Measurements from ENCODE around the gene ERC1.

ERC1 gene

GRCh38 chr12:1398673-1399072 is 407.6 kb downstream of the ERC1 start:
- CTCF ChIA-PET = no interaction called here
- no peak for DNase-seq (ENCODE audit: extremely low spot score)
- POLR2A ChIA-PET = no interaction called here
- no peak for TF ChIP-seq CTCF (IDR thresholded peaks at IDR 0.05; ENCODE audit: control extremely low read depth, extremely low read depth, low read depth, missing control alignments)

GRCh38 chr12:1401891-1402290 is 410.9 kb downstream of the ERC1 start:
- no peak for DNase-seq (ENCODE audit: extremely low spot score)
- ChIA-PET CTCF (interaction anchor here (1.2 kb wide), 1 partner anchor 32 kb away, joined by 6 read pairs; no protein-coding TSS in a partner anchor), POLR2A (no interaction called here)
- no peak for TF ChIP-seq CTCF (IDR thresholded peaks at IDR 0.05; ENCODE audit: control extremely low read depth, extremely low read depth, low read depth, missing control alignments)

GRCh38 chr12:1403417-1403816 is 412.4 kb downstream of the ERC1 start:
- DNase-seq (ENCODE audit: extremely low spot score) = no peak
- ChIA-PET CTCF (no interaction called here), POLR2A (no interaction called here)
- TF ChIP-seq CTCF (IDR thresholded peaks at IDR 0.05; ENCODE audit: control extremely low read depth, extremely low read depth, low read depth, missing control alignments) = no peak

GRCh38 chr12:1405619-1406018 is 414.6 kb downstream of the ERC1 start:
- ChIA-PET CTCF (interaction anchor here (1.0 to 1.5 kb wide), 3 partner anchors 12 to 178 kb away, joined by 3 to 6 read pairs (median 4); no protein-coding TSS in a partner anchor), POLR2A (no interaction called here)
- no peak for DNase-seq (ENCODE audit: extremely low spot score)
- TF ChIP-seq CTCF (IDR thresholded peaks at IDR 0.05; ENCODE audit: control extremely low read depth, extremely low read depth, low read depth, missing control alignments) = no peak

- no peak for TF ChIP-seq CTCF (IDR thresholded peaks at IDR 0.05; ENCODE audit: control extremely low read depth, extremely low read depth, low read depth, missing control alignments)
- CTCF ChIA-PET = no interaction called here
- POLR2A ChIA-PET = no interaction called here
Observed at GRCh38 chr12:1410794-1411193, 419.8 kb downstream of the ERC1 start.

GRCh38 chr12:1413930-1414329 is 422.9 kb downstream of the ERC1 start:
- CTCF ChIA-PET = interaction anchor here (1.0 to 1.6 kb wide), 3 partner anchors 12 to 273 kb away, joined by 3 read pairs; no protein-coding TSS in a partner anchor
- TF ChIP-seq CTCF (IDR thresholded peaks at IDR 0.05; ENCODE audit: control extremely low read depth, extremely low read depth, low read depth, missing control alignments) = no peak
- no peak for DNase-seq (ENCODE audit: extremely low spot score)
- POLR2A ChIA-PET = no interaction called here

More at GRCh38 chr12:1410794-1411193, 419.8 kb downstream of the ERC1 start:
- DNase-seq (ENCODE audit: extremely low spot score) = no peak

GRCh38 chr12:1418144-1418543 is 427.1 kb downstream of the ERC1 start:
- no peak for TF ChIP-seq CTCF (IDR thresholded peaks at IDR 0.05; ENCODE audit: control extremely low read depth, extremely low read depth, low read depth, missing control alignments)
- POLR2A ChIA-PET = no interaction called here
- CTCF ChIA-PET = interaction anchor here (0.9 kb wide), 1 partner anchor 12 kb away, joined by 3 read pairs; no protein-coding TSS in a partner anchor
- no peak for DNase-seq (ENCODE audit: extremely low spot score)
